ENCODE data around the gene TAOK3. TPM values are rescaled to one million over a fixed set of nuclear protein-coding genes. Genes with fewer than 3 reads are reported as not detected.
"Not testable (repeated sequence)": the region's sequence is repeated elsewhere in the genome, so short reads cannot be mapped to it uniquely, and the experiment has no call there.

TAOK3 gene
- total RNA-seq, 2 donors from 2014 or later = 52.3 to 59.6 TPM

- no peak for TF ChIP-seq CTCF (IDR thresholded peaks at IDR 0.05)
- DNase-seq (ENCODE audit: low spot score) (no peak), ATAC-seq (ENCODE audit: insufficient number of reproducible peaks, low FRiP score, low read depth) (peak; percentile 33)
- H3K36me3 ChIP-seq = no peaks in the 10 kb centered on the region
- H3K27ac ChIP-seq = peak overlapping the region in 1 of 2 donors; percentile 31
- H3K4me1 ChIP-seq (ENCODE audit: control insufficient read depth in 1 of 2, low read depth in 2 of 2) = peaks cover 11 to 18% of the 10 kb centered on the region in 2 donors
- no peaks in the 10 kb centered on the region for H3K9me3 ChIP-seq
- H3K27me3 ChIP-seq (replicated peaks; ENCODE audit: insufficient read depth) = no peaks in the 10 kb centered on the region
- no peak overlapping the region for H3K4me3 ChIP-seq
These were observed 15.9 kb downstream of the TAOK3 start for GRCh38 chr12:118356809-118357256.

GRCh38 chr12:118355843-118356242, 16.9 kb downstream of the TAOK3 start:
- Histone ChIP-seq H3K36me3 (no peaks in the 10 kb centered on the region), H3K27ac (no peak overlapping the region)
- no peak for TF ChIP-seq CTCF (IDR thresholded peaks at IDR 0.05)

GRCh38 chr12:118354903-118355302, 17.8 kb downstream of the TAOK3 start:
- no peaks in the 10 kb centered on the region for H3K27me3 ChIP-seq (replicated peaks; ENCODE audit: insufficient read depth)
- no peak for DNase-seq (ENCODE audit: low spot score)
- H3K36me3 ChIP-seq = no peaks in the 10 kb centered on the region
- ATAC-seq (ENCODE audit: insufficient number of reproducible peaks, low FRiP score, low read depth) = no peak
- H3K4me1 ChIP-seq (ENCODE audit: control insufficient read depth in 1 of 2, low read depth in 2 of 2) = peaks cover 11 to 18% of the 10 kb centered on the region in 2 donors
- TF ChIP-seq CTCF (IDR thresholded peaks at IDR 0.05) = no peak
- no peak overlapping the region for H3K27ac ChIP-seq
- H3K9me3 ChIP-seq = no peaks in the 10 kb centered on the region
- no peak overlapping the region for H3K4me3 ChIP-seq

More at GRCh38 chr12:118355843-118356242, 16.9 kb downstream of the TAOK3 start:
- Histone ChIP-seq H3K9me3 (no peaks in the 10 kb centered on the region), H3K27me3 (replicated peaks; ENCODE audit: insufficient read depth) (no peaks in the 10 kb centered on the region), H3K4me3 (no peak overlapping the region), H3K4me1 (ENCODE audit: control insufficient read depth in 1 of 2, low read depth in 2 of 2) (peaks cover 11 to 18% of the 10 kb centered on the region in 2 donors)
- DNase-seq (ENCODE audit: low spot score) = no peak
- ATAC-seq (ENCODE audit: insufficient number of reproducible peaks, low FRiP score, low read depth) = no peak

- not testable (repeated sequence) for DNase-seq (ENCODE audit: low spot score); ATAC-seq (ENCODE audit: insufficient number of reproducible peaks, low FRiP score, low read depth); H3K36me3 ChIP-seq; H3K27ac ChIP-seq; H3K27me3 ChIP-seq (replicated peaks; ENCODE audit: insufficient read depth); H3K9me3 ChIP-seq; H3K4me3 ChIP-seq
- H3K4me1 ChIP-seq (ENCODE audit: control insufficient read depth in 1 of 2, low read depth in 2 of 2) = peaks cover 11 to 18% of the 10 kb centered on the region in 2 donors
These were observed 18.2 kb downstream of the TAOK3 start for GRCh38 chr12:118354503-118354902.

GRCh38 chr12:118353721-118354120, 19.0 kb downstream of the TAOK3 start:
- no peak for ATAC-seq (ENCODE audit: insufficient number of reproducible peaks, low FRiP score, low read depth)
- no peak for TF ChIP-seq CTCF (IDR thresholded peaks at IDR 0.05)

More at GRCh38 chr12:118353721-118354120, 19.0 kb downstream of the TAOK3 start:
- Histone ChIP-seq H3K27me3 (replicated peaks; ENCODE audit: insufficient read depth) (no peaks in the 10 kb centered on the region), H3K4me1 (ENCODE audit: control insufficient read depth in 1 of 2, low read depth in 2 of 2) (peaks cover 11 to 18% of the 10 kb centered on the region in 2 donors), H3K27ac (no peak overlapping the region), H3K36me3 (no peaks in the 10 kb centered on the region), H3K4me3 (no peak overlapping the region), H3K9me3 (no peaks in the 10 kb centered on the region)
- DNase-seq (ENCODE audit: low spot score) = no peak

Data from thoracic aorta (tissue), 2 donors.